Left lung (tissue), 10 donors: ENCODE data around the gene NIN. TPM values are rescaled to one million over a fixed set of nuclear protein-coding genes. Genes with fewer than 3 reads are reported as not detected.

ENCODE experiments used
- ATAC-seq: fragments of 200-7000 bp; cut with Tn5 transposase; one replicate; pipeline ENCODE4 v1.9.1; 2020; ENCODE audit warnings: moderate library complexity
- DNase-seq, 4 donors: peaks; one replicate each; pipeline ENCODE4 v3.0.0-alpha.2; 2013 to 2020
- H3K27ac ChIP-seq, 2 donors: fragments of 200-600 bp; sonication (generic) in 1 of 2; one replicate each; pipeline versions ENCODE4 v1.5.0 to v1.8.0; 2020 to 2021
- H3K27me3 ChIP-seq, 2 donors: fragments of 200-600 bp; sonication (generic) in 1 of 2; one replicate each; pipeline versions ENCODE4 v1.5.0 to v1.8.0; 2020 to 2021
- H3K36me3 ChIP-seq, 2 donors: fragments of 200-600 bp; sonication (generic) in 1 of 2; one replicate each; pipeline versions ENCODE4 v1.5.0 to v1.8.0; 2020 to 2021
- H3K4me1 ChIP-seq, 2 donors: fragments of 200-600 bp; one replicate each; pipeline ENCODE4 v1.8.0; 2021
- H3K4me3 ChIP-seq, 2 donors: fragments of 200-600 bp; sonication (generic) in 1 of 2; one replicate each; pipeline versions ENCODE4 v1.5.0 to v1.8.0; 2020 to 2021; ENCODE audit warnings: mild to moderate bottlenecking in 1 of 2
- H3K9me3 ChIP-seq, 2 donors: fragments of 200-600 bp; sonication (generic) in 1 of 2; one replicate each; pipeline versions ENCODE4 v1.5.0 to v1.8.0; 2020 to 2021
- intact Hi-C, 2 donors: fragments of 100-400 bp; cut with DNase I; formaldehyde crosslinking; loops; one replicate each; pipeline versions ENCODE4 v1.11.2 to v1.14.2; 2022
- polyA plus RNA-seq, 6 donors: library from polyadenylated mRNA; unstranded; fragments of 120-200 nt; gene quantifications; one replicate each; pipeline ENCODE4 v1.2.1, GENCODE V29; 2013; ENCODE audit not compliant: insufficient read length in 6 of 6
- total RNA-seq, 2 donors: library from RNA; stranded (reverse); fragmentation: NEBNext Ultra II Directional; extraction: Animal tissue kit (Norgen Biotek cat#: 25700); gene quantifications; one replicate each; pipeline ENCODE4 v1.2.1, GENCODE V29; 2021
- TF ChIP-seq, protein P1 (sequence below), 2 donors: fragments of 200-600 bp; sonication (generic) in 1 of 2; IDR thresholded peaks; one replicate each; pipeline versions ENCODE4 v1.5.0 to v1.8.0; 2021; ENCODE audit warnings: antibody characterized with exemption in 2 of 2
- donor health status: DM: no; HTN: yes; CAD: no.
- donor health status: DM: no; HTN: no; CAD: no.

The NIN gene
- total and polyA plus RNA-seq, 8 donors = 25.2 to 49.6 (median 29.5) TPM

DNA sequence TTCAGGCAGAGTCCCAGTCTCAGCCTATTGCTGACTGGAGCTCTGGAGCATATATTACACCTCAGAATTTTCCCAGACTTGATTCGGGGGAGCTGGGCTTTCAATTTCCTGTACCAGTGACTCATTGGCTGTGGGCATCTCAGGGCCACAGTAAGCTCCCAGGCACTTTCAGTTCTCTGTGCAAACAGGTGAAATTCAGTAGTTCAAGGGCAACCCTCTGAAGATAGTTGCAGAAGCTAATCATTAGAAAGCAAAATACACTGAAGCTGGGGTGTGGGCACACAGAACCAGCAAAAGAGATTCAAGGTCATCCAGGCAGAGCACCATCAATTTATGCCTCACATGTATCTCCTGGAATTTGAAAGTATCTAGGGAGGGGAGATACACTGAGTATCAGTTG is 8.1 kb upstream of the NIN start:
- TF ChIP-seq, protein P1, sequence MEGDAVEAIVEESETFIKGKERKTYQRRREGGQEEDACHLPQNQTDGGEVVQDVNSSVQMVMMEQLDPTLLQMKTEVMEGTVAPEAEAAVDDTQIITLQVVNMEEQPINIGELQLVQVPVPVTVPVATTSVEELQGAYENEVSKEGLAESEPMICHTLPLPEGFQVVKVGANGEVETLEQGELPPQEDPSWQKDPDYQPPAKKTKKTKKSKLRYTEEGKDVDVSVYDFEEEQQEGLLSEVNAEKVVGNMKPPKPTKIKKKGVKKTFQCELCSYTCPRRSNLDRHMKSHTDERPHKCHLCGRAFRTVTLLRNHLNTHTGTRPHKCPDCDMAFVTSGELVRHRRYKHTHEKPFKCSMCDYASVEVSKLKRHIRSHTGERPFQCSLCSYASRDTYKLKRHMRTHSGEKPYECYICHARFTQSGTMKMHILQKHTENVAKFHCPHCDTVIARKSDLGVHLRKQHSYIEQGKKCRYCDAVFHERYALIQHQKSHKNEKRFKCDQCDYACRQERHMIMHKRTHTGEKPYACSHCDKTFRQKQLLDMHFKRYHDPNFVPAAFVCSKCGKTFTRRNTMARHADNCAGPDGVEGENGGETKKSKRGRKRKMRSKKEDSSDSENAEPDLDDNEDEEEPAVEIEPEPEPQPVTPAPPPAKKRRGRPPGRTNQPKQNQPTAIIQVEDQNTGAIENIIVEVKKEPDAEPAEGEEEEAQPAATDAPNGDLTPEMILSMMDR (IDR thresholded peaks at IDR 0.05) = no peak
- ATAC-seq (no peak), DNase-seq (no peak)
- H3K27ac ChIP-seq = no peak overlapping the region
- H3K4me3 ChIP-seq = no peak overlapping the region
- intact Hi-C loops = no loop called here
- no peaks in the 10 kb centered on the region for H3K36me3 ChIP-seq
- H3K4me1 ChIP-seq = peaks cover 0 to 10% of the 10 kb centered on the region in 2 donors
- no peaks in the 10 kb centered on the region for H3K9me3 ChIP-seq
- no peaks in the 10 kb centered on the region for H3K27me3 ChIP-seq

DNA sequence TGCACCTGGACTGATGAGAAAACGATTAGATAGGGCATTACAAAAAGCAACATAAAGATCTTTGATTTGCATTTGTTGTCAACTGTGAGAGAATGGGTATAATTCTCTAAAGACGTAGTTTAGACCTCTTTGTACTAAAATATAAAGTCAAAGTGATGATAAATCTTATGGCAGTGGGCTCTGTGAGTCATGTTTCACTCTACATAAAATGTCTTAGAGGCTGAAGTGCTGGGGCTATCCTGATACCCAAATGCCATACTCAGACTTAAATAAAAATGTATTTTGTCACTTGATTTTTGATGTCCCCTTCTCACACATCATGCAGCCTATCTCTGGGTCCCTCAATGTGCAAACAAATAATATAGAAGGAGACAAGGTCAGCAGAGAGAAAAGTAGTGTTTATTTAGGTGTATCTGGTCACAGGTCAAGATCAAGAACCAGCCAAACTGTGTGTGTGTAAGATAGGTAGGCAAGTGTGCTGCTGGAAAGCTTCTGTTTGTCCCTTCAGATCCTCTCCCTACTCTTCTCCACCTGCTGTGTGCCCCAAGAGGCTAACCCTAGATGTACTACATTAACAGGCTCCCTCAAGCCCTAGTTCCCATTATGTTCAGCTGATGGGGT is 7.0 kb upstream of the NIN start:
- no peaks in the 10 kb centered on the region for H3K9me3 ChIP-seq

DNA sequence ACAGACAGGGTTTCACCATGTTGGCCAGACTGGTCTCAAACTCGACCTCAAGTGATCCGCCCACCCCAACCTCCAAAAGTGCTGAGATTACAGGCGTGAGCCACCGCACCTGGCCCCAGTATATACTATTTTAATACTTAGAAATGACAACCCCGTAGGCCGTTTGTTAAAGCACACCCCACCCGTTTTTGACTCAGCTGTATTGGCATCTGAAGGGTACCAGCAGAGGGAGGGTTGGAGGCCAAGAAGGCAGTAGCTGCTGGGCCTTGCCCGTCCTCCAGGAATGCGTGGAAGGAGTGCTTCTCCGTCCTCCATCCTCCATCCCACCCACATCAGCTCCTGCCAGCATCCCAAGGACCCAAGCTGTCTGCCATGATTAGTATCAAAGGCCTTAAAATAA is 6.3 kb upstream of the NIN start:
- Histone ChIP-seq H3K27me3 (no peaks in the 10 kb centered on the region), H3K4me3 (no peak overlapping the region), H3K36me3 (no peaks in the 10 kb centered on the region), H3K27ac (no peak overlapping the region), H3K4me1 (peaks cover 0 to 10% of the 10 kb centered on the region in 2 donors), H3K9me3 (no peaks in the 10 kb centered on the region)
- intact Hi-C loops = no loop called here
- TF ChIP-seq, protein P1 (IDR thresholded peaks at IDR 0.05) = no peak
- no peak for ATAC-seq
- DNase-seq = no peak

More for the DNA sequence above, 7.0 kb upstream of the NIN start:
- intact Hi-C loops = no loop called here
- no peaks in the 10 kb centered on the region for H3K36me3 ChIP-seq
- TF ChIP-seq, protein P1 (IDR thresholded peaks at IDR 0.05) = no peak
- H3K4me1 ChIP-seq = peaks cover 0 to 10% of the 10 kb centered on the region in 2 donors
- ATAC-seq = no peak
- H3K27me3 ChIP-seq = no peaks in the 10 kb centered on the region
- DNase-seq = no peak
- H3K27ac ChIP-seq = no peak overlapping the region
- H3K4me3 ChIP-seq = no peak overlapping the region

DNA sequence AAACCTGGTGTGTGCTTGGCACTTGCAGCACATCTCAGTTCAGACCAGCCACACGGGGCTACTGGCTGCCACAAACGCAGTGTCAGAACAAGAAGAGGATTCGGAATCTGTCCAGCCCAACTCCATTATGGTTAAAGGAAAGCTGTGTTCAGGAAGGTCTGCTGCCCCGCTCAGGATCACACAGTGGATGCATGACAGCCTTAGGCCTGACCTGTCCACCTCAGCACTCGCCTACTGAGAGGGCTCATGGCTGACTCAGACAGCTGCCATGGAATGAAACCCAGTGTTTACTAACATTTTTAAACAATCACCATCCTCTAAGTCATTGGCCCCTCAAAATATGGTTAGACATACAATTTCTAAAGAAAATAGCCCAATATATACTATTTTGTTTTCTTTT is 5.6 kb upstream of the NIN start:
- H3K4me1 ChIP-seq = peaks cover 0 to 15% of the 10 kb centered on the region in 2 donors
- H3K9me3 ChIP-seq = no peaks in the 10 kb centered on the region
- ATAC-seq (no peak), DNase-seq (no peak)
- H3K27ac ChIP-seq = no peak overlapping the region
- H3K36me3 ChIP-seq = no peaks in the 10 kb centered on the region
- TF ChIP-seq, protein P1 (IDR thresholded peaks at IDR 0.05) = no peak
- H3K4me3 ChIP-seq = no peak overlapping the region
- no peaks in the 10 kb centered on the region for H3K27me3 ChIP-seq
- intact Hi-C loops = no loop called here

DNA sequence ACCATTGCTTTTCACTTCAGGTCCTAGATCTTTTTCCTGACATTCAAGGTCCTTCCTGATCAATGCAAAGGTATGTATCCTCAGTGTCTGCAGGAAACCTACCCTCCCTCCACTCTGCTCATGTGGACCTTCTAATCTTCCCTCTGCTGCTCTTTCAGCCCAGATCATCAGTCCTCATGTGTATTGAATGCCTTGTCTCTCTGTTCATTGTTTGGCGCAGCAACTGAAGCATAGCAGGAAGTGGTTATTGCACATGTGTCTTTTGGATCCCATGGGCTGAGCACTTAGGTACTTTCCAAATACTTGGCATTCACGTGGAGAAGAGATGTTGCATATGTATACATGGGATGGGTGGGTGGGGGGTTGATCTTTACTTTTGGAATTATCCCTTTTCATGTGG is 4.3 kb upstream of the NIN start:
- no peaks in the 10 kb centered on the region for H3K27me3 ChIP-seq
- no peaks in the 10 kb centered on the region for H3K9me3 ChIP-seq
- H3K4me3 ChIP-seq = no peak overlapping the region
- DNase-seq (no peak), ATAC-seq (no peak)
- no peaks in the 10 kb centered on the region for H3K36me3 ChIP-seq
- intact Hi-C loops = no loop called here
- peaks cover 0 to 15% of the 10 kb centered on the region in 2 donors for H3K4me1 ChIP-seq
- no peak overlapping the region for H3K27ac ChIP-seq
- TF ChIP-seq, protein P1 (IDR thresholded peaks at IDR 0.05) = no peak
